Measurements from ENCODE around the gene MACROD1.
"Not testable (repeated sequence)": the region's sequence is repeated elsewhere in the genome, so short reads cannot be mapped to it uniquely, and the experiment has no call there.

Gene MACROD1

GRCh38 chr11:63986932-63987513 lies 178.9 kb downstream of the MACROD1 start:
- DNase-seq: no peak

DNA sequence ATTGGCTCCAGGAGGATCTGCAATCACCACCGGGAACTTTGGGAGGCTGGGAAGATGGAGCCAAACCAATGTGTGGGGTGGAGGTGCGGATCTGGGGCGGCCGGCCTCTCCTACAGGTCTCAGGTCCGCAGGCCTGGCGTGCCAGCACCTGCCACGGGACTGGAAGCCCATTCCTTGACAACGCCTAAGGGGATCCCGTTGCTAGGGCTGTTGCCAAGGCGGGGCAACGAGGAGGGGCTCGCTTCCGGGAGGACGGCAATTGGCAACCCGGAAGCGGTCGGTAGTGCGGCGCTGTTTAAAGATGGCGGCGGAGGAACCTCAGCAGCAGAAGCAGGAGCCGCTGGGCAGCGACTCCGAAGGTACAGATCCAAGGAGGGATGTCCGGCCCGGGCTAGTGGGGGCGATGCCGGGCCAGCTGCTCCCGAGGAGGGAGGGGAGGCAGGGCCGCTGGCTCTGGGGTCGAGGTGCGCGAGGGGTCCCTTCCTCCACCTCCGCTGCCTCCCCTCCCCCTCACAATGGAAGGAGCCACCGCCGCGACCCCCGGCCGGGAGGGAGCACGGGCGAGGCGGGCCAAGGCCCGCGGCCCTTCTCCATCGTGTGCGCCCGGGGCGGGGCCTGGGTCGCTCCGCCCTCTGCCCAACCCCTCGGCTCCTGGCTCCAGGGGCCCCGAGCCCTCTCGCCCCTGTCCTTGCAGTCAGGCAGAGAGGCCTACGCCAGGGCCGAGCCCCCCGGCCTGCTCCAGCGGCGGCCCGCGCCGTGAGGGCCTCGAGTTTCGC lies 179.6 kb downstream of the MACROD1 start, which contains the start of gene OTUB1:
Gene OTUB1, plus strand, starts transcription at position 283 of the 776 bp plus-strand sequence. Its CDS starts 19 bp downstream, at position 302.
- peak; percentile 78 for DNase-seq

DNA sequence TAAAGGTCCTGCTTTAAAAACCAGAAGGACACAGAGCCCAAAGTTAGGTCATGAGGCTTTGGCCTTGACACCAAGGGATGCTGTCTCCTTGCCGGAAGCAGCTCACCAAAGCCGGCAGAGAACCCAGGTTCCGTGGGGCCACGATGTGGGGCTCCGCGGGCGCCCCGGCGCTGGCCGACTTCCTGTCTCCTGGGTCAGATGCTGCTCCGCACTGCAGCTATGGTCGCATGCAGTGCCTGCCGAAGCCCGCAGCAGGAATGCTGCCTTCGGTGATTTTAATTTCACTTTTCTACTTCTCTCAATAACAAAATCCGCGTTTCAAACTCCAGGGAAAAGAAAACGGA lies 180.1 kb downstream of the MACROD1 start:
- no peak for DNase-seq

GRCh38 chr11:63979426-63979825 lies 186.5 kb downstream of the MACROD1 start:
- no peak for DNase-seq

DNA sequence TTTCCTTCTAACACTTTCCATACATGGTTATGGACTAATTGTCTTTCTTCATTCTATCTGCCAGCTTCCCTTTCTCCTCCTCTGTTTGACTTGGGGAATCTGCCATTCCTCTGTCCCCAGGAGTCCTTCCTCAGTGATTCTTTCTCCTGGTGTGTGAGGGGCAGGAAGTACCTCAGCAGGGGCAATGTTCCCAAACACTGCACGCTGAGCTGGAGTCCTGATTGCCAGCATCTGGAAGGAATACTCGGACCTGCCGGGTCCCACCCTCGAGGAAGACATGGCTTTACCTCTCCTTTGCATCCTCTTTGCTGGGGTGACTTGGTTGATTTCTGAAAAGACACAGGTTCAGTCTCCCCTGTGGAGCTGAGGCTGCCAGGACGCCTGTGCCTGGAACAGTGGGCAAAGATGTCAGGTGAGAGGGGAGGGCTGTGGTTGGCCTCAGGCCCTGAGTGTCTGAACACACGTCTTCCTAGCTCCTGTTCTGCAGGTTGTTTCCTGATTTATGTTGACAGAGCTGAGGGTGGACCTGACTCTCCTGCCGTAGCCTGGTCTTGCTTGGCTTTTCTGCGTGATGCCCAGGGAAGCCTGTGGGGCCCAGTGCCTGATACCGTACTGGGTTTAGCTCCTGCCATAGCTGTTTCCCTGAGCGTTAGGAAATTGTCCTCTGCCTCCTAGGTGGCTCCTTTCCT lies 187.2 kb downstream of the MACROD1 start:
- DNase-seq: no peak

GRCh38 chr11:63974259-63975143 lies 191.4 kb downstream of the MACROD1 start, which contains the start of gene COX8A:
COX8A (plus strand) TSS chr11:63974620; CDS start chr11:63974681, 61 bp downstream.
- DNase-seq: peak; percentile 98

GRCh38 chr11:63973912-63974258 lies 192.0 kb downstream of the MACROD1 start:
- not testable (repeated sequence) for DNase-seq

DNA sequence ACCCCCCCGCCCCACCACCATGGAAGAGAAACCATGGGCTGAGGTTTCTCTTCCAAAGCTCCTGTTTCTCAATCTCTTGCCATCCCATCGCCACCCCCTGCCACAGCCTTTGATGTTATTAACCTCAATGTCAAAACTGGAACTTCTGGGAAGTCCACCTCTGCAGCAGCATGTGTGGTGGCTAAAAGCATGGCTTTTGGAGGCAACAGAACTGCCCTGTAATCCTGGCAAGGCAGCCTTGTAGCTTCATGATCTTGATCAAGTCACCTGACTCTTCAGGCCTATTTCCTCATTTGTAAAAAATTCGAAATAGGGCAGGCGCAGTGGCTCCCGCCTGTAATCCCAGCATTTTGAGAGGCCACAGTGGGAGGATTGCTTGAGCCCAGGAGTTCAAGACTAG lies 195.0 kb downstream of the MACROD1 start:
- DNase-seq: no peak

GRCh38 chr11:63969461-63969860 lies 196.5 kb downstream of the MACROD1 start:
- DNase-seq: no peak

- no peak for DNase-seq
Measured at GRCh38 chr11:63966444-63966843, 199.5 kb downstream of the MACROD1 start.

DNA sequence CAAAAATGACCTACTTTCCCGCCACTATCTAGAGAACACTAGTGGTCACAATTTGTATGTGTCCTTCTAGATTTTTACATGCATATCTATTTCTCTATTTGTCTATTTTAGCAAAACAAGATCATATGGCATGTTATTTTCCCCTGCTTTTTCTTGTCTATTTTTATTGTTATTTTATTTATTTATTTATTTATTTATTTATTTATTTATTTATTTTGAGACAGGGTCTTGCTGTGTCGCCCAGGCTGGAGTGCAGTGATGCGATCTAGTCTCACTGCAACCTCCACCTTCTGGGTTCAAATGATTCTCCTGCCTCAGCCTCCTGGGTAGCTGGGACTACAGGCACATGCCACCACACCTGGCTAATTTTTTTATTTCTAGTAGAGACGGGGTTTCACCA lies 202.0 kb downstream of the MACROD1 start:
- not testable (repeated sequence) for DNase-seq

GRCh38 chr11:63961608-63962412 lies 204.1 kb downstream of the MACROD1 start:
- no peak for DNase-seq

DNA sequence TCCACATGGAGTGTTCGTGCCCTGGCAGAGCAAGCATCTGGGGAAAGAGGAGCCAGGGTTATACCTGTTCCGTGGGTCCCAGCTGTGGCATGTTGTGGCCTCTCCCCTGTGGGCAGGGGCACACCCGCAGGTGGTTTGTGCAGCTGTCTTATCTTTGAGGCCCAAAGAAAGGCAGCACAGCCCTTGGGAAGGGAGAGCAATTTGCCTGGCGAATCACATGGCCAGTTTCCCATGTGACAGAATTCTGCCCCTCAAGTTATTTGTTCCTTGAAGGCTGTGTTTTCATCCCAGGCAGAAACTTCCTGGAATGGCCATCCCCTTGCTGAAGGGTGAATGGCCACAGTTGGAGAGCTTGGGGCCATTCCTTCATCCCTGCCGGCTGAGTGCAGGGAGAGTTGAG lies 207.9 kb downstream of the MACROD1 start:
- no peak for DNase-seq

DNA sequence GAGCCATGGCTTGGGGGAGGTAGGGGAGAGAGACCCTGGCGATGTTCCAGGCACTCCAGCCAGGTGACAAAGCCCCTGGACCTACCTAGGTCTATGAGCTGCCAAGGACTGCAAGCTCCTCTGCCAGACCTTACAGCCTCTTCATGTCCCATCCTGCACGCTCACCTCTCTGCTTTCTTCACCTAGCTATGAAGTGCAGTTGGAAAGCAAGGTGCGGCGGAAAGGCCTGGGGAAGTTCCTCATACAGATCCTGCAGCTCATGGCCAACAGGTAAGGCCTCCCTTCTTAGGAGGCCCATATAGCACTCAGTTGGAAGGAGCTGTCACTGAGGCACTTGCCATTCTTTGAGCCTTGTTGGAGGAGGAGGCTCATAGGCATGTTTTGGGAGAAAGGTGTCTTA lies 213.3 kb downstream of the MACROD1 start:
- no peak for DNase-seq

DNA sequence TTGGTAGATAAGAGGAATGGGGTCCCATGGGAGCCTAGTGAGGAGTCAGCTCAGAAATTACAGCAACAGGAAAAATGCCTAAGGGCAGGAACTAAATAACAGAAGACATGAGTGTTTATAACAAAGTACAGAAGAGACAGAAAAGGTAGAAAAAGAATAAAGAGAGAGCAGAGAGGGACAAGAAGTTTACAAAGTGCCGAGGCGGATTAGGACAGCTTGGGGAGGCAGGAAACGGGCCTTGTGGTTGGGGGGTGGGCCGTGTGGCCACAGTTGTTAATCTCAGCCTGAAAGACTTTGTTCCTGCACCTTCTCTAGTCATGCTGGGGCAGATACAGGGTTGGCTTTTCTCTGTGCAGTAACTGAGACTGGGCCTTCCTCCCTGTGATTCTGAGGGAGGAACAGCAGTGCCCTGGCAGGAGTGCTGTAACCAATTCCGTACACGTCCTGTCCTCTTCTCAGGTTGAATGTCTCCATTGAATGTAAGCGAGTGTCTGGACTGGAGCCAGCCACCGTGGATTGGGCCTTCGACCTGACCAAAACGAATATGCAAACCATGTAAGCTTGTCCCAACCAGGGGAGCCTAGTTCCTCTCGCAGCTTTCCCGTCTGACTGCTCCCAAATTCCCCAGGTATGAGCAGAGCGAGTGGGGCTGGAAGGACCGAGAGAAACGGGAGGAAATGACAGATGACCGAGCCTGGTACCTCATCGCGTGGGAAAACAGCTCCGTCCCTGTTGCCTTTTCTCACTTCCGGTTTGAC lies 214.0 kb downstream of the MACROD1 start:
- DNase-seq: no peak
